Stimulated activated CD8-positive, alpha-beta memory T cell treated with anti-CD3 and anti-CD28 coated beads, Interleukin-7, amount 100 ng/mL, for 1 hour (primary cell): Measurements from ENCODE around the gene URB2.
A peak's percentile ranks its signal among the peaks of the same experiment; 100 is the strongest.

Source experiments
- DNase-seq, 2 donors: peaks; one replicate each; pipeline ENCODE4 v3.0.0-alpha.2; 2020; ENCODE audit warnings: low read depth in 2 of 2

URB2 gene

GRCh38 chr1:229645324-229645993, 19.4 kb downstream of the URB2 start:
- no peak for DNase-seq

DNA sequence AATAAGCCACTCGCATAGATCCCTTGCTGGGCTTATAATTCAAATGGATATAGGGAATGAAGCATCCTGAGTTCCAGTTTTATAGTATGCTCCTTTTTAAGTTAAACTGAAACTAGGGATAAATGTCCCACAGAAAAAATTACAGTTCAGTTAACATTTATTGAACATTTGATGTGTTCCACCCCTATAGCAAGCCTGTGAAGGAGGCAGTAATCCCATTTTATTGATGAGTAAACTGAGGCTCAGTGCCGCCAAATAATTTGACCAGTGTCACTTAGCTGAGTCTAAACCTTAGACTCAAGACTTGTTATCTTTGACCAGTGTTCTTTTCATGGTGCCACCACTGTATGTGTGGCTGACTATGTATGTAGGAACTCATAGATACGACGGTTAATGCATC, 22.4 kb downstream of the URB2 start:
- DNase-seq = no peak

DNA sequence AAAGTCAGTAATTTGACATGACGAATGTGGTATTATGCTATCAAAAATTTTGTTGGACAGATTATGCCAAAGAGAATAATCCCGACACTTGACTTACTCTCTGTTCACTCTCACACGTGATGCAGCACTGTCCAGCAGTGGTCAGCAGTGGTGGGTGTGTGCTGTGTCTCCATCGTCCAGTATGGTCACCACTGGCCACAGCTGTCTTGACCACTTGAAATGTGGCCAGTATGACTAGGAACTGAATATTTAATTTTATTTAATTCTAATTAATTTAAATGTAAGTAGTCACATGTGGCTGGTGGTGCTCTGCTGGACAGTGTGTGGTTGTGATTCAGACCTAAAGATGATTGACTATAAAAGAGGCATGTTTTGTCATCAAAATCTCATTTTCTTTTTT, 24.0 kb downstream of the URB2 start:
- DNase-seq = no peak

GRCh38 chr1:229651546-229651945, 25.5 kb downstream of the URB2 start:
- DNase-seq = no peak

DNA sequence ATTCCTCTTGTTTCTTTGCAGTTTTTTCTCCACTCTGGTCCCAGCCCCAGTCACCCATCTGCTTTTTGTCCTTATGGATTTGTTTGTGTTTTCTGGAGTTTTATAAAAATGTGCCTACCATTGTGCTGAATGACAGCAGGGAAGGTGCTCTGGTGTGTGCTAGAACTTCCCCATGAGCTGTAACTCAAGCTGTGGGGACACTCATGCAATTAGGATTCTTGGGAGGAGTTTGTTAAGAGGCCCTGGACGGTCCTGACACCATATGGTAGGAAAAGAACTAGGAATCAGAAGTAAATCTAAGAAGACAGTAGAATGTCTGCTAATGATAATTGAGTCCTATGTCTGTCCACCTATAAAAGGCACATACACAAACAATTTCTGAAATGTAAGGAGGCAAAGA, 27.4 kb downstream of the URB2 start:
- no peak for DNase-seq

DNA sequence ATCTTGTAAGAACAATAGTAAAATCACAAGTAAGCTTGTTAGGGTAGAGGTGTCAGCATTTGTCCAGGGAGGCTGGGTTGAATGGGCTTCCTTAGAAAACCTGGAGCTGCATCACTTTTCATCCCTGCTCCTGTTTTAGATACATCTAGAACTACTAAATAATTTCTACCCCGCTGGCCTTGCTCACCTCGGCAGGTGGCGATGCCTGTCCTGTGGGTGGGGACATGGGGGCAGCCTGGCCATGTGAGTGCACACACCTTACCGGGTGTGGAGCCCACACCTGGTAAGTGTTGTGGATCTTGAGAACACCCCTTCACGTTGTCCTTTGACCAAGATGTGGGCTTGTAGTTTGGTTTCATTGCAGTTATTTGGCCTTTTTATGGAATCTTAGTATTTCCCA, 29.7 kb downstream of the URB2 start:
- no peak for DNase-seq

DNA sequence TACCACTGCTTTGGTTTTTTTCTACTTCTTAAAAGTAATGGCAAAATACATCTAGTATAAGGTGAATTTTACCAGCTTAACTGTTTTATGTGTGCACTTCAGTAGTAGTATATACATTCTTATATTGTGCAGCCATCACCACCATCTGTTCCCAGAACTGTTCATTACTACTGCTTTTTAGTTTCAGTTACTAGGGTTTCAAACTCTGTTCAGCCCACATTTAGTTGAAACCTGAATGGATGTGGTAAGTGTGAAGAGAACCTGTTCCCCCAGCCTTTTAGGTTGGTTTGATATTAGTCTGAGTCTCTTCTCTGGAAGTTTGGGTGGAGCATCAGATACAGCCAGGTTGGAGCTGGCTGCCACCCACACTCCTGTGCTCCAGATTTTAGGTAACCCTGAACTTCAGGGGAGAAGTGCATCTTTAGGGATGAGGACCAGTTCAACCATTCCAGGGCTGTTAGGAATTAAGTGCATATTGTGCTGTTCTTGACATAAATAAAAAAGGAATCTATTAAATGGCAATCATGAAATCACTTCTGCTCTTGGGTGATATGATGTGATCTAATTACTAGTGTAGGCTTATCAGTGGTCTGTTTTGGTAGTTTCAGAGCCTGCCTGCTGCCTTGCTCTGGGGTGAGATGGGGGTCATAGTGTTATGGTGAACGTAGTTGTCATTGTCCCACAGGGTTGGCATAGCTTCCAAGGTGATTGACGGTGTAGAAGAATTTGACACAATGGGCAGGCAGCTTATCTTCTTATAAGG, 32.1 kb downstream of the URB2 start:
- DNase-seq = no peak

GRCh38 chr1:229661022-229661877, 35.2 kb downstream of the URB2 start:
- DNase-seq = peak; percentile 37 to 55

GRCh38 chr1:229661897-229662296, 35.9 kb downstream of the URB2 start:
- no peak for DNase-seq

- peak; percentile 36 to 56 for DNase-seq
Observed at GRCh38 chr1:229664133-229664689, 38.2 kb downstream of the URB2 start.

DNA sequence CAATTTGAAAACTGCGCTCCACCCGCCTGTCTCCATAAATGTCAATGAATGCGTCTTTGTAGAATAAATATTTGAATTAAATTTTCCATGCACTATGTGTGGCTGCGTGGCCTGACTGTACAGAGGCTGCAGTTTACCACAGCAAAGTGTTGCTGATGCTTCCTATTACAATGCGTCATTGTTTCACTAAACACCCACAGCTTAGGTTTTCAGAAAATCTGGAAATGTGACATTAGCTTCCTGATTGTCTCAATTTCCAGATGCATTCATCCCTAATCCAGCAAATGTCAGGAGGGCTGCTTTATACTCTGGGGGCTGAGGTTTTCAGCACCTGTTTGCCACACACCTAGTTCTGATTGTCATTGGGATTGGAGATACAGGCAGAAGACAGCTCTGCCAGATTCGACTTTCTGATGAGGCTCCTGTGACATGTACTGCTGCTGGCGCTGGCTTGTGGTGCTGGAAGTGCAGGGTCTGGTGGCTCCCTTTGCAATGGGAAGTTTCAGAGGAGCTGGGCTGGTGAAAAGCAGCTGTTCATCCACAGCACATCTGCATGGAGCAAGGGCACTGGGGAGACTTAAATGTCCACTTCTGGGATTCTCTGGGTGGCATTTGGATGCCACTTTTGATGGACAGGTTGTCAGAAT, 40.0 kb downstream of the URB2 start:
- no peak for DNase-seq

DNA sequence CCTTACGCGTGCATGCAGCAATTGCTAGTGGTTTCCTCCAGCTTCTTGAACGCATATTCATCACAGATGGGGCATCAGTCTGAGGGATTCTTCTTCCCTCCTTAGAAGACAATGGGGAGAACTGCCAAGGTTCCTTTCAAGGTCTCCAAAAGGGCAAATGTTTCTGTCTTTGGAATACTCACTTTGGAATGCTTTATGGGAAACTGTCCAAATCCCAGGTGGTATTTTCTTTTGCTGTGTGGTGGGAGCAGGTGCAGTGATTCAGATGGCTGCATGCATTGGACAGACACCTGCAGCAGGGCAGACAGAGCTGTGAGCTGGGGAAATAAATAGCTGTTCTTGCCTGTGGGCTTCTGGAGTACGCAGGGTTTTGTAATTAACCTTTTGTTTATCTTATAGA, 40.5 kb downstream of the URB2 start:
- no peak for DNase-seq

GRCh38 chr1:229669333-229669732, 43.3 kb downstream of the URB2 start:
- no peak for DNase-seq

- no peak for DNase-seq
Observed at GRCh38 chr1:229671310-229671709, 45.3 kb downstream of the URB2 start.

DNA sequence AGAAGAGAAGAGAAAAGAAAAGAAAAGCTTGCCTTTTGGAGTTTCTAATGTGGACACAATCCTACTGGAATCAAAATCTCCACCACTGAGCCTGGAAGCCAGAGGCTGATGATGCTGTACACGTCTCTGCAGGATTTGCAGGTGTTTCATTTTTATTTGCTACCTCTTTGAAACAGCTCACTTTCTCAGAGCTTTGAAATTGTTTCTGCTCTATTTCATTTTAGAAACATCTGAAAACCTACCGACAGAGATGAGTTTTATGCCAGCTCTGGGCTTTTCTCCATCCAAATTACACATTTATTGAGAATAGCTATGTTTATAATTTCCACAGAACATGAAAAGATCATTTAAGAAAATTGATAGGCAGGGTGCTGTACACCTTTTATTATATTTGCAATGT, 46.2 kb downstream of the URB2 start:
- no peak for DNase-seq

GRCh38 chr1:229674042-229674441, 48.0 kb downstream of the URB2 start:
- no peak for DNase-seq

DNA sequence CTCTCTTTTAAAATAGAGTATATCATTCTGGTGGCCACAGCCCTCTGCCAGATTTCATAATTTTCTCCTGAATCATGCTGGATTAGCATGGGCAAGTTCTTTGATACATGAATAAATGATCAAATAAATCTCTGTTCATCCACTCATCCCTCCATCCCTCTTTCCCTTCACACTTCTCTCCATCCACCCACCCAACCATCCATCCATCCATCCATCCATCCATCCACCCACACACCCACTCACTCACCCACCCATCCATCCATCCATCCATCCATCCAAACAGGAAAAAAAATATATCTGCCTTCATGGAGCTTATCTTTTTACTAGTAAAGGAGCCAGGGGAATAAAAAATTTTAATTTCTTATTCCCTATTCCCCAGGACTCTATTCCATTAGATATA, 49.3 kb downstream of the URB2 start:
- no peak for DNase-seq

GRCh38 chr1:229685149-229685548, 59.1 kb downstream of the URB2 start:
- DNase-seq = no peak

- no peak for DNase-seq
Observed at GRCh38 chr1:229689273-229689672, 63.2 kb downstream of the URB2 start.

DNA sequence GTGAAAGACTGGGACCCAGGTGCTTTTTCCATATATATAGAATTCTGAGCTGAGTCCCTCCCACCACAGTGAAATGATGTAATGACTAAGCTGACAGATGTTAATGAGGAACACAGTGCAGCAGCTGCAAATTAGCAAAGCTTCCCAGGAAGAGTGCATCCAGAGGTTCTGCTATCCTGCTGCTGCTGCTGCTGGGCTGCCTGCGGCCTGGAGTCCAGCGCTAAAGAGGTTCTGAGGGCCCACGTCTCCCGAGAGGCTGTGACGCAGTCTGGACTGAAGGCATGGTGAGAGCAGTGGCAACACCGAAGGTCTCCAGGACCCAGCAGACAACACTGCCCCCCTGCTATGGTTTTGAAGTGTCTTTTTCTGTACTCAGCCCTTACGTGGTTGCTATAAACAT, 63.9 kb downstream of the URB2 start:
- DNase-seq = no peak

DNA sequence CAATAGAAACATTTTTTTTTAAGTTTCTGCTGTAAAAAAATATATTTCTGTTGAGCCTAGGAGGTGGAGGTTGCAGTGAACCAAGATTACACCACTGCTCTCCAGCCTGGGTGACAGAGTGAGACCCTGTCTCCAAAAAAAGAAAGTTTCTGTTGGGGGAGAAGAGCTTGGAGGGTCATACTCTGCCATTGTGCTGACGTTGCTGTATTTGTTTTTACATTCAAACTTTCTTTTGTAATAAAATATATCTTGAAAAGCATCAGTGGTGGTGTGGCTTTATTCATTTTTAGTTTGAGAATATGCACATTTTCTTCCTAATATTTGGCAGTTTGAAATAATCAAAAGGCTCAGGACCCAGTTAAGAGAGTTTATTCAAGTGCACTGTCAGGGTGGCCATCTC, 64.6 kb downstream of the URB2 start:
- DNase-seq = no peak

- DNase-seq = no peak
Observed at GRCh38 chr1:229691362-229691761, 65.3 kb downstream of the URB2 start.
